GM04503 (cell line): ENCODE results near the gene ALK.

Experiments
- DNase-seq: peaks from one replicate; pipeline ENCODE4 v3.0.0-alpha.2; 2012; ENCODE audit warnings: low read depth

The ALK gene

DNA sequence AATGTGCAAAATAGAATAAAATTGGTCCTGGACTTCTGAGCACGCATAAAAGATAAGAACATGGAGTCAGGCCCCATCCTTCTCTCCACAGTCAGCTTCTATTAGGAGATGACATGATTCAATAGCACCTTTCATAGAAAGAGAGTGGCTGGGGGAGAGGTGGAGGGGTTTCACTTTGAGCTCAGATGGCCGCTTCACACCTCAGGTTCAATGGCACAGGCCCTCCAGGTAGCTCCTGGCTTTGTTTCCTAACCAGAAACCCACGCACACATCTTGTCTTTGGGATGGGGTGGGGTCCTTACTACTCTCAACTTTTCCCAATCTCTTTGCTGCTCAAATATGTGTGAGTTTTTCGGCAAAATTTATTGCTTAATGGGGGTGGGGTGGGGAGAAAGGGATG is 473.9 kb downstream of the ALK start:
- DNase-seq = no peak

DNA sequence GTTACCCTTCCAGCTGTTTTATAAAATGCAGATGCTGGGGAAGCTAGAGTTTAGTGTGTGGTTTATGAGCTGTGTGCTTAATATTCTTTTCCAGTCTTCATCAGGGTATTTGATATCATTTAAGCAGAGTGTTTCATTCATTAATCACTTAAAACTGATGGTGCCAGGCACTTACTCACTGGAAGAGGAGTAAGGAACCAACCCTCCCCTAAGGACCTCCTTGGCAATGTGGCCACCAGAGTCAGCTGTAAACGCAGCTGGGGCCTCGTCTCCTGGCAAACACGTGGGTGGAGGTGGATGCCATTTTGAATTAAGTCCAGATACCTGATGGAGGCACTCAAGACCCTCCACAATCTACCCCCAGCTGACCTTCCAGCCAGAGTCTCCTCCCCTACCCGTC is 474.5 kb downstream of the ALK start:
- no peak for DNase-seq

DNA sequence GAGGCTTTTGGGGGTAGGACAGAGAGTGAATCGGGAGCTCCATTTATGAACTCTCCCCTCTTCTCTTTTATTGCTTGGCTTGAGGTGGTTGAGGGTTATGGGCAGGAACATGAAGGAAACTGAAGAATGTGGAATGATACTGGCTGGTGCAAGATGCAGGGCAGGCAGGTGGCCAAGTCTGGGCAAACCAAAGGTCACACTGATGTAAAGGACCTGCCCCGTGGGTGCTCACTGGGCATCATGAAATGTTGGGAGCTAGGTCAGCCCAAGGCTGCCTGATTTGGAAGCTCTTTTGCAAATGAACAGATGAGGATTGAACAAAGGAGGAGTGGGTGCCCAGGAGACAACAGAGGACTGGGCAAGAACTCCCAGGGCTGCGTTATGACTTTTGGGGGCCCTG is 477.2 kb downstream of the ALK start:
- DNase-seq = no peak

GRCh38 chr2:29443627-29444026 is 477.8 kb downstream of the ALK start:
- DNase-seq = no peak

DNA sequence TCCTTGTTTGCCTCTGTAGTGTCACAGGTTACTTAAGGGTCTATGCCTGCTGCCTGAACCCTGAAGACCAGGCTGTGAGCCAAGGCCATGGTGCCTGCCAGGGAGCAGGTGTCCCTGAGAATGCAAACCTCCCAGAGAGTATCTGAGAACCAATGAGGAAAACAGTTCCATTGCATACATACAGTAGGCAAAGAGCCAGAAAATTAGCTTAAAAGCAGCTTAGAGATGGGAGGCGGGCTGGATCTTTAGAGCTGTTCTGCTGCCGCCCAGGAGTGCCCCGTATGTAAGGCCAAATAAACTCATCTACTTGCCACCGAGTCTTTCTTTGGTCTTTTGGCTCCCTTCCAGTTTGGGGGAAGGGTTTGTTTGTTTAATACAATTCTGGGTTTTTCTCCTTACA is 478.2 kb downstream of the ALK start:
- no peak for DNase-seq

DNA sequence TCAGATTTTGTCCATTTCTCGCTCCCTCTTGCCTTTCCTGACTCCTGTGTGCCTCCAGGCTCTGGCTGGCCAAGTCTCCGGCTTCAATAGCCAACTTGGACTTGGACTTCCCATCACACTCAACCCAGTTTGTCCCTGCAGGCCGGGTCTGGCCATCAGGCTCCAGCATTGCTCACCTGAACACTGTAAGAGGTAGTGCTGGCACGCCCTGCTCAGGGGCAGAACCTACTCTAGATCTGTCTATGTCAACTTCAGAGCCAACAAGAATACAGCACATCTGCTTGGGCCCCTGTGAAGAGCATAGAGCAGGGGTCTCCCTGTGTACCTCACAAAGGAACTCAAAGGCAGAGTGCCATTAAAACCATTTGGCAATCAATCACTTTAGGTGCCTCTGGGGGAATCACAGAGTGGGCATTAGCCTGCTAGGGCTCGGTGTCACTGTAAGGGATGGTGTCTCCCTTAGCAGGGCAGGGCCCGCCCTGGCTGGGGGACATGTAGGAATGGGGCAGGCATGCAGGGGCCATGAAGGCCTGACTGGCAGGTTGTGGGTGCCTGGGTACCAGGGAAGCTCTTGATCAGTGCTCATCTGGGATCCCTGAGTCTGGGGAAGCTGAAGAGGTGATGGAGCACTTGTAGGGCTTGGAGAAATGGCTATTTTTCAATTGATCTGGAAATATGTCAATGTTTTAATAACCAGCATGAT is 480.3 kb downstream of the ALK start:
- DNase-seq = no peak

GRCh38 chr2:29433920-29434319 is 487.5 kb downstream of the ALK start:
- no peak for DNase-seq

DNA sequence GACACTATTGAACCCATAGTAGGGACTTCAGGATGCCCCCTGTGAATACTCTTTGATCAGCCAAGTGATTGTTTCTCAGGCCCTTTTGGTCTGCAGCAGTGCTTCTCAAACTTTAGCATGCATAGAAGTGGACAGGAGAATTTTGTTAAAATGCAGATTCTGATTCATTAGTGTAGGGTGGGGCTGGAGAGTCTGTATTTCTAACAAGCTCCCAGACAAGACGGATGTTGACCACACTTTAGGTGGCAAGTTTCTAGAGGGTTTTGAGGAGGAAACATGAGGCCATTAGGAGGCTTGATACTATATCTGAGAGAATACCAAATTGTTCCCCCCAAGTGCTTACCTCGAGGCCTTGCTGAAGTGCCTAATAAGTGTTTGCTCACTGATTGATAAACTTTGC is 488.3 kb downstream of the ALK start:
- DNase-seq = no peak

- no peak for DNase-seq
Measured at GRCh38 chr2:29431485-29431884, 489.9 kb downstream of the ALK start.

DNA sequence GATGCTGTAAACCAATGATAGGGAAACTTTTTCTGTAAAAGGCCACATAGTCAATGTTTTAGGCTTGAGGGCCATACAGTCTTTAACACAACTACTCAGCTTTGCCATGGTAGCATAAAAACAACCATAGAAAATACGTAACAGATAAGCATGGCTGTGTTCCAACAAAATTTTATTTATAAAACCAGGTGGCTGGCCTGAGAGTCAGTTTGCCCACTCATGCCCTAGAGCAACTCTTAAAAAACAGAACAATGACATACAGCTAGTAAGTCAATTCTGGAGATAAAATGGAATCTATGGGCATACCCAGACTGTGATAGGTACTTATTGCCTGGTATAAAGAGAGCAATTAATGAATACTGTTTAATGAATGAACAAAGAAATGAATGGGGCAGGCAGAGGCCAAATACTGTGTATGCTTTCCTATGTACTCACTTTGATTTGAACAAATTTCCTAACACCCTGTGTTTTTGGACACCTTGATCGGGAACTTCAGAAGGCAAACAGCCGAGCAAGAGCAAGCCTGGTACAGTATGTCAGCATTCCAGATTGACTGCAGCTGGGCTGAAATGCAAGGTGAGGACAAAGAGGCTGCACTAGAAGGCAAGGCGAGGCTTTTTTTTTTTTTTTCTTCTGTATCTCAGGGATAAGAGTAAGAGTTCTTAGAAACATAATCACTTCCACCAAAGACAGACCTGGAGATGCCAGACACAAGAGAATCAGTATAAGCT is 490.8 kb downstream of the ALK start:
- DNase-seq = no peak

DNA sequence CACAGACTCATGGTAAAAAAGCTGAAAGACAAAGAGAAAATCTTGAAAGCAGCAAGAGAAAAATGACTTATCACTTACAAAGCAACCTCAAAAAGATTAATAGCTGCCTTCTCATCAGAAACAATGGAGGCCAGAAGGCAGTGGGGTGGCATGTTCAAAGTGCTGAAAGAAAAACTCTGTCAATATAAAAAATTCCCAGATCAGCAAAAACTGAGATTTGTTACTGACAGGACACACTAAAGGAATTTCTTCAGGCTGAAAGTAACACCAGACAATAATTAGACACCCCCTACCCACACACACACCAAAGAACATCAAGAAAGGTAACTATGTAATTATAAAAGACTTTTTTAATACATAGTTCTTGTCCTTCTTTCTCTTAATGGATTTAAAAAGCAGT is 495.0 kb downstream of the ALK start:
- no peak for DNase-seq

- DNase-seq = no peak
Measured at GRCh38 chr2:29425866-29426265, 495.5 kb downstream of the ALK start.

GRCh38 chr2:29423061-29423666 is 498.2 kb downstream of the ALK start:
- DNase-seq = no peak

DNA sequence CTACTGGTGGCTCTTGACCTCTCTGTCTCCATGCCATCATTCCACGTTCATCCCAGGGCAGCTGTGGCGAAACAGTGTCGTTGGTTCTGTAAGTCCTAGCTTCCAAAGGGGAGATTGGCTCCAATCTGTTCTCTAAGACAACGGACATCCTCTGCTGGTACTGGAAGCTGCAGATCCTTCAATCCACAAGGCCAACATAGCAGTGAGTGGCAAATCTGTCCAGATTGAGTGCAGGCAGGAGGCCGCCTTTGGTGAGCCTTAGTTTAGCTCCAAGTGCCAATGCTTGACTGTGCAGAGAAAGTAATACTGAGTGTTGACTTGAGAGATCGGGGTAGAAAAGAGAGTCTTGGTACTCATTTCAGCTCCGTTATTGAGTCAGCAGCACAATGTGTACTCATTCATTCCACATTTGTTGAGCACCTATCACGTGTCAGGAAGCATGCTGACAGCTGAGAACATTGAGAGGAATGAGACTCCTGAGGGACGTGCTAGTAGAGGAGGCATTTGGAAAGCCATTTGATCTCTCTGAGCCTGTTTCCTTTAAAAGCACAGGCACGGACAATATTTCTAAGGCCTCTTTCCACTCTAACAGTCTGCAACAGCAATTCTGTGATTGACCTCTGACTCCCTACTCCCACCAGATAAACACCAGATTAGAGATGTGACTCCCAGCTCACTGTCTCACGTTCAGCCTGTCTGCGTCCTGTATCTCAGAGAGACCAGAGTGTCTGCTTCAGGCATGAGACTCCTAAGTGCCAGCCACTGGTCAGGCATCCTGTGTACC is 500.2 kb downstream of the ALK start:
- DNase-seq = no peak

DNA sequence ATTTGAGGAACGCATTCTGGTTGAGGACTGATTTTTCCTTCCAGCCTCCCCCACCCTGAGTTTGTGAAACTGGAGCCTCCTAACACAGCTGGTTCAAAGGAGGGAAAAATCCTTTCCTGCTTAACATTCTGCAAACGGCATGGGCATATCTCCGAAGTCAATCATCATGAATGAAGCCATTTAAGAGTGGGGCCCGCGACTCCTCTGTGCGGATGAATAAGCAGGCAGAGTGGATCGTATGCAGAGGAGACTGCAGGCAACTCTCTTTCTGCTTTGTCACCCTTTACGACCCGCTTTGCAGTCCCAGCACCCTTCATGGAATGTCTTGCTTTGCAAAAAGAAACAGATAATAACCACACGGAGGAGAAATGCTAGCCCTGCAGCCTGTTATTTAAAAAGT is 500.9 kb downstream of the ALK start:
- no peak for DNase-seq

DNA sequence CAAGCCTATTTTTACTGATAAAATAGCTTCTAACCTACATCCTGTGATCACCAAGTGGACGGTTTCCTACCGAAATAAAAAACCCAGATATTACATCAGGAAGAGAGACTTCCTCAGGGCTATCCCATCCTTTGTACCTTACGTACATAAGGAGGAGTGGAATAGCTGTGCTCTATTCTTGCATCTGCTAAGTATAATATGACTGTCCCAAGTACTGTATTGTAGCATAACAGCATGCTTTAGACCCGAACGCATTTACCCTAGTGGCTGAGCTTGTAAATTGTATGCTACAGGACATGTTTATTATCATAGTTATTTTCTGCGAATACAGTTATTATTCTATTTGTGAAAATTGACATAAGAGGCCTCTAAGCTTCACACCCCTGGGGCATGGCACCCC is 503.8 kb downstream of the ALK start:
- no peak for DNase-seq

GRCh38 chr2:29412197-29412925 is 509.0 kb downstream of the ALK start:
- DNase-seq = no peak

GRCh38 chr2:29405707-29406106 is 515.7 kb downstream of the ALK start:
- DNase-seq = no peak

GRCh38 chr2:29405266-29405665 is 516.1 kb downstream of the ALK start:
- no peak for DNase-seq

GRCh38 chr2:29401994-29402393 is 519.4 kb downstream of the ALK start:
- no peak for DNase-seq

- DNase-seq = no peak
Measured at GRCh38 chr2:29400930-29401653, 520.3 kb downstream of the ALK start.
